GM18505 (cell line): Measurements from ENCODE around the gene G0S2.

Source experiments
- ATAC-seq: cut with Tn5 transposase; IDR thresholded peaks from one replicate; pipeline ENCODE4 v1.9.1; 2021; ENCODE audit not compliant: unreplicated experiment
- POLR2A ChIP-seq: IDR thresholded peaks from 4 replicates; pipeline ENCODE4 v1.6.1; 2011; ENCODE audit warnings: borderline replicate concordance; ENCODE audit not compliant: insufficient read depth, insufficient read length; ENCODE audit errors: extremely low read depth

Gene G0S2

GRCh38 chr1:209635850-209636249 lies 39.4 kb upstream of the G0S2 start:
- TF ChIP-seq POLR2A = no peak
- ATAC-seq = no peak

DNA sequence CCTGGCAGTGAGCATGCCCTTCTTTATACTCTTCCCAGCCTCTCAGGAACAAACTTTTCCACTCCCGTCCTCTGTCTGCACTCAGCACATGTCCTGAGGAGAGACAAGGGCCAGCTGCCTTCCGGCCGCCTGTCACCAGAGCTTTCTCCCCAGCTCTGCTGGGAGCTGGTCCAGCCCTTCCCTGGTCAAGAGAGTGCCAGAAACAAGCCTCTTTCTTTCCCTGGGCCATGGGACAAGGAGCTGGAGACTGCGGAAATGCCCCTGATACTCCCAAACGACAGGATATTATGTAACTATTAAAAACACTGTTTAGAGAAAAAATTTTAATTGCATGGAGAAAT lies 33.4 kb upstream of the G0S2 start:
- no peak for TF ChIP-seq POLR2A
- ATAC-seq = no peak

DNA sequence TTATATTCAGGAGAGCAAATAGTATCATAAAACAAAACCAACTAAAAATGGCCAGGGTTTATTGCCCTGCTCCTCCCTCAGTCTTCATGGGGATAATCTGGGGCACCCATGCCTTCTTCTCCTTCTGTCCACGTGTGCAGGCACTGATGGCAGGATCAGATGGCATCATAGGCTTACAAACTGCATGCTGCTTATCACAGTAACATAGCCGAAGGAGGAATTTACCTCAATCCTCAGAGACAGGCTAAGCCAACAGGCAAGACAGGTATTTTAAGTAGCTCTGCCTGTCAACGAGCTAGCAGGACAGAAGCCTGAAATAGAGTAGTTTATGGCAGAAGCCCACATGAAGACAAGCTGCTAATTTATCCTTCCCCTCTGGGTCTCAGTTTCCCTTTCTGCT lies 32.4 kb upstream of the G0S2 start:
- ATAC-seq = no peak
- TF ChIP-seq POLR2A = no peak

- no peak for TF ChIP-seq POLR2A
- ATAC-seq = no peak
Observed at GRCh38 chr1:209643285-209644020, 31.8 kb upstream of the G0S2 start.

GRCh38 chr1:209645574-209646452 lies 29.4 kb upstream of the G0S2 start:
- no peak for TF ChIP-seq POLR2A
- no peak for ATAC-seq

- no peak for ATAC-seq
- TF ChIP-seq POLR2A = no peak
Observed at GRCh38 chr1:209646558-209646957, 28.7 kb upstream of the G0S2 start.

- no peak for ATAC-seq
- no peak for TF ChIP-seq POLR2A
Observed at GRCh38 chr1:209647156-209647555, 28.1 kb upstream of the G0S2 start.

GRCh38 chr1:209648346-209648745 lies 26.9 kb upstream of the G0S2 start:
- no peak for TF ChIP-seq POLR2A
- no peak for ATAC-seq

- ATAC-seq = no peak
- TF ChIP-seq POLR2A = no peak
Observed at GRCh38 chr1:209648931-209649776, 26.1 kb upstream of the G0S2 start.

- TF ChIP-seq POLR2A = no peak
- ATAC-seq = no peak
Observed at GRCh38 chr1:209650454-209650853, 24.8 kb upstream of the G0S2 start.

DNA sequence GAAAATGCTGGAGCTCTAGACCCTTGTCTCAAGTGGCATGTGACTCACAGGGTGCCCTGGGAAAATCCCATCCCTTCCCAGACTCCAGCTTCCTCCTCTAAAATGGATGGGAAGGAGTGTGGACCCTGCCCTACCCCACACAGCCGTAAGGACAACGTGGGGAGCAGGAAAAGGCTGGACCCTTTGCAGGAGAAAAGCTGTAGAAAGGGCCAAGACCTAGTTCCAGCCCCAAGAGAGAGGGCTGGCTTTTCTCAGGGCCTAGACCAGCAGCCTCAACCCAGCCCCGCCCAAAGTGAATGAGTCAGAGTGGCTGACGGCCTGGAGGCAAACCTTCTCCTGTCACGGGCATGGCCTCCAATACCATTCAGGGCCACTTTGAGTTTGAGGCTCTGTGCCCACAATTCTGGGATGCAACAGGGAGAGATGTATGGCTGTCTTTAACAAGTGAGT lies 24.0 kb upstream of the G0S2 start:
- peak; percentile 63 for ATAC-seq
- no peak for TF ChIP-seq POLR2A

DNA sequence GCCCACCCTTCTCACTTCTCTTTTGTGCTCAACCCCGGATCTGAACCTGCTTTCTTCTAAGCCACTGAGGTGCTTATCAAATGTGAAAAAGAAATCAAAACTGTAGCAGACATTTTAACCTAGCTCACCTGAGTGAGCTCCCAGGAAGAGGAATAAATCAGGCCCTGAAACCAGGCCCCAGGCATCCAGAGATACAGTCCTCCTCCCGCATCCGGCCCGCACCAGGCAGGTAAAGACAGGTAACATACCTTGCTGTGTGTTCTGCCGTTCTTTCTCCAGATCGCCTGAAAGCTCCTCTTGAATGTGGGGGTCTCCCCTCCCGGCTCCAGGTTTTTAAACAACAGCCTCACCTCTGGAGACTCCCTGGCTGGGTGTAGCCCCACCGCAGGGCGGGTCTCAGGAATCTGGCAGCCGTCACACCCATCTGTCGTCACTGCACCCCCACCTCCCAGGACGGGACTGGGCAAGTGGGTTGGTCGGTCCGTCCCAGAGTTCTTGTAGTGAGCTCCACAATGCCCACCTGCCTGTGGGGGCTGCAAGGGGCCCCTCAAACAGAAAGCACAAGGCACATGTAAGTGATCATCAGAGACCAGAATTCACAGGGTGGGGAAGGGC lies 23.0 kb upstream of the G0S2 start, which contains the start of gene LAMB3:
TSS of gene LAMB3 (minus strand) at position 305 of the 615 bp plus-strand sequence. CDS start 1,481 bp downstream, outside the sequence.
- no peak for ATAC-seq
- no peak for TF ChIP-seq POLR2A
